ENCODE data around the gene RFPL4AL1. TPM values are rescaled to one million over a fixed set of nuclear protein-coding genes. Genes with fewer than 3 reads are reported as not detected.

Gene RFPL4AL1
- total RNA-seq, 4 donors from 2014 or later = not detected

GRCh38 chr19:55777528-55777927 is 8.6 kb downstream of the RFPL4AL1 start:
- DNase-seq (no peak), ATAC-seq (no peak)
- Histone ChIP-seq H3K9me3 (no peaks in the 10 kb centered on the region), H3K4me1 (no peaks in the 10 kb centered on the region), H3K4me3 (no peak overlapping the region), H3K27ac (no peak overlapping the region), H3K27me3 (no peaks in the 10 kb centered on the region), H3K36me3 (no peaks in the 10 kb centered on the region)
- intact Hi-C loops (cut with DNase I; ENCODE audit: low total_unique reads) = no loop called here
- TF ChIP-seq POLR2A (IDR thresholded peaks at IDR 0.05) = no peak
- in situ Hi-C loops (cut with MboI; ENCODE audit: low sequenced_read_pairs in 4 of 4) = no loop called here

- DNase-seq (no peak), ATAC-seq (no peak)
- TF ChIP-seq CTCF (IDR thresholded peaks at IDR 0.05 in 4 of 5, conservative IDR thresholded peaks at IDR 0.05 in 1 of 5) (no peak), POLR2A (IDR thresholded peaks at IDR 0.05) (no peak)
- in situ Hi-C loops (cut with MboI; ENCODE audit: low sequenced_read_pairs in 4 of 4) (no loop called here), intact Hi-C loops (cut with DNase I; ENCODE audit: low total_unique reads) (no loop called here)
- Histone ChIP-seq H3K27ac (no peak overlapping the region), H3K27me3 (no peaks in the 10 kb centered on the region), H3K4me1 (no peaks in the 10 kb centered on the region), H3K9me3 (no peaks in the 10 kb centered on the region), H3K36me3 (no peaks in the 10 kb centered on the region), H3K4me3 (no peak overlapping the region)
These were observed 9.4 kb downstream of the RFPL4AL1 start for GRCh38 chr19:55778331-55778730.

- Histone ChIP-seq H3K27ac (no peak overlapping the region), H3K36me3 (no peaks in the 10 kb centered on the region), H3K9me3 (no peaks in the 10 kb centered on the region), H3K27me3 (no peaks in the 10 kb centered on the region), H3K4me3 (no peak overlapping the region), H3K4me1 (no peaks in the 10 kb centered on the region)
- no peak for DNase-seq
- intact Hi-C loops (cut with DNase I; ENCODE audit: low total_unique reads) (no loop called here), in situ Hi-C loops (cut with MboI; ENCODE audit: low sequenced_read_pairs in 4 of 4) (no loop called here)
- TF ChIP-seq POLR2A (IDR thresholded peaks at IDR 0.05) = no peak
- TF ChIP-seq CTCF (IDR thresholded peaks at IDR 0.05 in 4 of 5, conservative IDR thresholded peaks at IDR 0.05 in 1 of 5) = no peak
- ATAC-seq = no peak
These were observed 12.2 kb downstream of the RFPL4AL1 start for GRCh38 chr19:55781112-55781511.

- in situ Hi-C loops (cut with MboI; ENCODE audit: low sequenced_read_pairs in 4 of 4) (no loop called here), intact Hi-C loops (cut with DNase I; ENCODE audit: low total_unique reads) (no loop called here)
- no peak for DNase-seq
- Histone ChIP-seq H3K27me3 (no peaks in the 10 kb centered on the region), H3K27ac (no peak overlapping the region), H3K36me3 (no peaks in the 10 kb centered on the region), H3K9me3 (no peaks in the 10 kb centered on the region), H3K4me3 (no peak overlapping the region), H3K4me1 (no peaks in the 10 kb centered on the region)
- TF ChIP-seq POLR2A (IDR thresholded peaks at IDR 0.05) = no peak
- TF ChIP-seq CTCF (IDR thresholded peaks at IDR 0.05 in 4 of 5, conservative IDR thresholded peaks at IDR 0.05 in 1 of 5) = no peak
- no peak for ATAC-seq
These were observed 26.1 kb downstream of the RFPL4AL1 start for GRCh38 chr19:55795021-55795420.

GRCh38 chr19:55801416-55801815 is 32.5 kb downstream of the RFPL4AL1 start:
- Histone ChIP-seq H3K4me3 (no peak overlapping the region), H3K9me3 (no peaks in the 10 kb centered on the region), H3K36me3 (no peaks in the 10 kb centered on the region), H3K27me3 (no peaks in the 10 kb centered on the region), H3K4me1 (no peaks in the 10 kb centered on the region), H3K27ac (no peak overlapping the region)
- TF ChIP-seq POLR2A (IDR thresholded peaks at IDR 0.05) = no peak
- TF ChIP-seq CTCF (IDR thresholded peaks at IDR 0.05 in 4 of 5, conservative IDR thresholded peaks at IDR 0.05 in 1 of 5) = no peak
- intact Hi-C loops (cut with DNase I; ENCODE audit: low total_unique reads) = no loop called here
- ATAC-seq = no peak
- DNase-seq = no peak
- in situ Hi-C loops (cut with MboI; ENCODE audit: low sequenced_read_pairs in 4 of 4) = no loop called here

Measured in gastrocnemius medialis (tissue), 4 donors.